ENCODE data around the gene NDST3. TPM values are rescaled to one million over a fixed set of nuclear protein-coding genes. Genes with fewer than 3 reads are reported as not detected.

The NDST3 gene
- polyA plus RNA-seq, 2 donors = 0.02 TPM

DNA sequence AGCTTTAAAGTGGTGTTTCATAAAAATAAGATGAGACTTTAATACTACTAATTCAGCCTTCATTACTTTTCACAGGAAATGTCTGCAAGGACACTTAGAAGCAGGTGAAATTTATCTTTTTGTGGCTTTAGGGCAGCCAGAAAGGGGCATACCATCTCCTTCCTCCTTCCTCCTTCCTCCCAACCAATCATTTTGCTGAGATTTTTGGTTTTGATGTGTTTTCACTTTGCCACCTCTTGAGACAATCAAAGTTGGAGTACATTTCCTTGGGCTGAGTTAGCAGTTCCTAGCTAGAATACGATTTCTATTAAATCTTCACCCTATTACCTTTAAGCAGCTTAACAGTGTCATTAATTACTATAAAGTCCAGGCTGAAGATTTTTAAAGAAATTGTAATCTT, 5.1 kb upstream of the NDST3 start:
- no peaks in the 10 kb centered on the region for H3K27me3 ChIP-seq (ENCODE audit: control insufficient read depth in 1 of 2, insufficient read depth in 2 of 2, low read length in 2 of 2)
- H3K4me3 ChIP-seq (ENCODE audit: low read depth in 1 of 2, low read length in 2 of 2) = no peak overlapping the region
- H3K36me3 ChIP-seq (ENCODE audit: control insufficient read depth in 2 of 2, insufficient read depth in 2 of 2, low read length in 1 of 2) = no peaks in the 10 kb centered on the region
- H3K4me1 ChIP-seq (ENCODE audit: control insufficient read depth in 2 of 2, insufficient read depth in 2 of 2, low read length in 1 of 2) = no peaks in the 10 kb centered on the region
- H3K27ac ChIP-seq (ENCODE audit: low read depth in 2 of 2, low read length in 1 of 2) = no peak overlapping the region
- 67 to 71% methylated on average over 1 of the region's 1 CpG for WGBS, 2 donors
- no peaks in the 10 kb centered on the region for H3K9me3 ChIP-seq (ENCODE audit: control insufficient read depth in 2 of 2, insufficient read depth in 1 of 2, low read depth in 1 of 2, low read length in 1 of 2)

GRCh38 chr4:118032691-118033090, 1.6 kb upstream of the NDST3 start:
- WGBS, 2 donors = 54 to 56% methylated on average over 2 of the region's 2 CpGs
- Histone ChIP-seq H3K27me3 (ENCODE audit: control insufficient read depth in 1 of 2, insufficient read depth in 2 of 2, low read length in 2 of 2) (no peaks in the 10 kb centered on the region), H3K9me3 (ENCODE audit: control insufficient read depth in 2 of 2, insufficient read depth in 1 of 2, low read depth in 1 of 2, low read length in 1 of 2) (no peaks in the 10 kb centered on the region), H3K27ac (ENCODE audit: low read depth in 2 of 2, low read length in 1 of 2) (no peak overlapping the region), H3K4me1 (ENCODE audit: control insufficient read depth in 2 of 2, insufficient read depth in 2 of 2, low read length in 1 of 2) (no peaks in the 10 kb centered on the region), H3K36me3 (ENCODE audit: control insufficient read depth in 2 of 2, insufficient read depth in 2 of 2, low read length in 1 of 2) (no peaks in the 10 kb centered on the region), H3K4me3 (ENCODE audit: low read depth in 1 of 2, low read length in 2 of 2) (no peak overlapping the region)

GRCh38 chr4:118033148-118034052, 886 bp upstream of the NDST3 start:
- H3K27me3 ChIP-seq (ENCODE audit: control insufficient read depth in 1 of 2, insufficient read depth in 2 of 2, low read length in 2 of 2) = no peaks in the 10 kb centered on the region
- H3K36me3 ChIP-seq (ENCODE audit: control insufficient read depth in 2 of 2, insufficient read depth in 2 of 2, low read length in 1 of 2) = no peaks in the 10 kb centered on the region
- H3K27ac ChIP-seq (ENCODE audit: low read depth in 2 of 2, low read length in 1 of 2) = no peak overlapping the region
- WGBS, 2 donors = 1% methylated on average over 59 to 100 of the region's 100 CpGs
- peak overlapping the region; percentile 43 to 50 for H3K4me3 ChIP-seq (ENCODE audit: low read depth in 1 of 2, low read length in 2 of 2)
- no peaks in the 10 kb centered on the region for H3K9me3 ChIP-seq (ENCODE audit: control insufficient read depth in 2 of 2, insufficient read depth in 1 of 2, low read depth in 1 of 2, low read length in 1 of 2)
- no peaks in the 10 kb centered on the region for H3K4me1 ChIP-seq (ENCODE audit: control insufficient read depth in 2 of 2, insufficient read depth in 2 of 2, low read length in 1 of 2)

- no peak overlapping the region for H3K27ac ChIP-seq (ENCODE audit: low read depth in 2 of 2, low read length in 1 of 2)
- H3K4me3 ChIP-seq (ENCODE audit: low read depth in 1 of 2, low read length in 2 of 2) = no peak overlapping the region
- WGBS, 2 donors = 84 to 85% methylated on average over 1 of the region's 1 CpG
- H3K4me1 ChIP-seq (ENCODE audit: control insufficient read depth in 2 of 2, insufficient read depth in 2 of 2, low read length in 1 of 2) = no peaks in the 10 kb centered on the region
- H3K9me3 ChIP-seq (ENCODE audit: control insufficient read depth in 2 of 2, insufficient read depth in 1 of 2, low read depth in 1 of 2, low read length in 1 of 2) = no peaks in the 10 kb centered on the region
- no peaks in the 10 kb centered on the region for H3K36me3 ChIP-seq (ENCODE audit: control insufficient read depth in 2 of 2, insufficient read depth in 2 of 2, low read length in 1 of 2)
- H3K27me3 ChIP-seq (ENCODE audit: control insufficient read depth in 1 of 2, insufficient read depth in 2 of 2, low read length in 2 of 2) = no peaks in the 10 kb centered on the region
Observed at GRCh38 chr4:118035309-118035708, 1.0 kb downstream of the NDST3 start.

- H3K4me3 ChIP-seq (ENCODE audit: low read depth in 1 of 2, low read length in 2 of 2) = no peak overlapping the region
- no peaks in the 10 kb centered on the region for H3K9me3 ChIP-seq (ENCODE audit: control insufficient read depth in 2 of 2, insufficient read depth in 1 of 2, low read depth in 1 of 2, low read length in 1 of 2)
- WGBS, 2 donors = 59 to 71% methylated on average over 2 of the region's 2 CpGs
- H3K4me1 ChIP-seq (ENCODE audit: control insufficient read depth in 2 of 2, insufficient read depth in 2 of 2, low read length in 1 of 2) = no peaks in the 10 kb centered on the region
- H3K36me3 ChIP-seq (ENCODE audit: control insufficient read depth in 2 of 2, insufficient read depth in 2 of 2, low read length in 1 of 2) = no peaks in the 10 kb centered on the region
- H3K27me3 ChIP-seq (ENCODE audit: control insufficient read depth in 1 of 2, insufficient read depth in 2 of 2, low read length in 2 of 2) = no peaks in the 10 kb centered on the region
- no peak overlapping the region for H3K27ac ChIP-seq (ENCODE audit: low read depth in 2 of 2, low read length in 1 of 2)
Observed at GRCh38 chr4:118036336-118036735, 2.0 kb downstream of the NDST3 start.

DNA sequence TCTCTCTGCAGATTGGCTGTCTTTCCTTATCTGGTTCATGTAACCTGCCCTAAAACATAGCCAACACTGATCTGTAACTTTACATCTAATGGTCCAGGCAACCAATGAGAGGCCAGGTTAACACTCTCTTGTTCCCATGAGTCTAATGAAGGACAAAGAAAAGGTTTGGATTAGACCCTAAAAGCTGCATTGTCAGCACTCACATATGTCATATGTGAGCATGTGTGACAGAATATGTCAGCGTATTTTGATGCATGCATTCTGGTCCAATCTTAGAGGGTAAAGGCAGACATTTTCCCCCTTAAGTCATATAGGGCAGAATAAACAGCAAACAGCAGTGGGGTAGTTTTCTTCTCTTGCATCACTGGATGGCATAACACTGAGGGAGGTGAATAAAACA, 3.7 kb downstream of the NDST3 start:
- no peaks in the 10 kb centered on the region for H3K4me1 ChIP-seq (ENCODE audit: control insufficient read depth in 2 of 2, insufficient read depth in 2 of 2, low read length in 1 of 2)
- WGBS, 2 donors = 93 to 98% methylated on average over 1 of the region's 1 CpG
- no peak overlapping the region for H3K4me3 ChIP-seq (ENCODE audit: low read depth in 1 of 2, low read length in 2 of 2)
- no peaks in the 10 kb centered on the region for H3K27me3 ChIP-seq (ENCODE audit: control insufficient read depth in 1 of 2, insufficient read depth in 2 of 2, low read length in 2 of 2)
- H3K36me3 ChIP-seq (ENCODE audit: control insufficient read depth in 2 of 2, insufficient read depth in 2 of 2, low read length in 1 of 2) = no peaks in the 10 kb centered on the region
- H3K9me3 ChIP-seq (ENCODE audit: control insufficient read depth in 2 of 2, insufficient read depth in 1 of 2, low read depth in 1 of 2, low read length in 1 of 2) = no peaks in the 10 kb centered on the region
- no peak overlapping the region for H3K27ac ChIP-seq (ENCODE audit: low read depth in 2 of 2, low read length in 1 of 2)

DNA sequence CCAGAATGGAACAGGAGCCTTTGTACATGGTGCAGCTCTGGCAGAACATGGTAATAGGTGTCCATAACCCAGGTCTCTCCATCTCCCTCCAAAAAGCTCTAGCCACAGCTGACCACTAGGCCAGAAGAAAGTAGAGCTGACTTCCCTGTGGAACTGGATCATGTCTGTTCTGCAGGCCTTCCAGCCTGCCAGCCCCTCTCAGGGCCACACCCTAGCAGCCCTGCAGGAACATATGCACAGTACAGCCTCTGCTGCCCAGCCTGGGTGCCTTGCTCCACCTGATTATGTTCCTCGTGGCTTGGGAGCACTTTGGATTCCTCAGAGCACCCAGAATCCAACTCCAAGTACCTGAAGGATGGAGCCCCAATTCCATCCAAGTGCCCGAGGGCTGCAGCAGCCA, 12.0 kb downstream of the NDST3 start:
- Histone ChIP-seq H3K4me1 (ENCODE audit: control insufficient read depth in 2 of 2, insufficient read depth in 2 of 2, low read length in 1 of 2) (no peaks in the 10 kb centered on the region), H3K27me3 (ENCODE audit: control insufficient read depth in 1 of 2, insufficient read depth in 2 of 2, low read length in 2 of 2) (no peaks in the 10 kb centered on the region), H3K36me3 (ENCODE audit: control insufficient read depth in 2 of 2, insufficient read depth in 2 of 2, low read length in 1 of 2) (no peaks in the 10 kb centered on the region), H3K27ac (ENCODE audit: low read depth in 2 of 2, low read length in 1 of 2) (no peak overlapping the region), H3K4me3 (ENCODE audit: low read depth in 1 of 2, low read length in 2 of 2) (no peak overlapping the region), H3K9me3 (ENCODE audit: control insufficient read depth in 2 of 2, insufficient read depth in 1 of 2, low read depth in 1 of 2, low read length in 1 of 2) (peaks cover 0 to 4% of the 10 kb centered on the region in 2 donors)
- 57 to 67% methylated on average over 2 of the region's 2 CpGs for WGBS, 2 donors

DNA sequence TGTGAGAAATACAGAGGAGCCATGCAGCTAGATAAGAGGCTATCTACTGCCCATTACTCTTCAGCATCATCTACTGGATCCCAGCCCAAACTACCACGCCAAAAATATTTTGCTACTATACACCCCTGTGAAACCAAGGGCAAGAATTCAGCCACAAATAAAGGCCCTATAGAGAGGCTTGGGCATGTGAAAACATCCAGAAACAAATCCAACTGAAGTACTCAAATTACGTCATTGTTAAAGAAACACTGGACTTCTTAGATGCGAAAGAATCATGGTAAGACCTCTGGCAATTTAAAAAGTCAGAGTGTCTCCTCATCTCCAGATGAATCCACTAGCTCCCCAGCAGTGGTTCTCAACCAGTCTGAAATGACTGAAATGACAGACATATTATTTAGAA, 12.8 kb downstream of the NDST3 start:
- H3K27ac ChIP-seq (ENCODE audit: low read depth in 2 of 2, low read length in 1 of 2) = no peak overlapping the region
- H3K36me3 ChIP-seq (ENCODE audit: control insufficient read depth in 2 of 2, insufficient read depth in 2 of 2, low read length in 1 of 2) = no peaks in the 10 kb centered on the region
- H3K4me3 ChIP-seq (ENCODE audit: low read depth in 1 of 2, low read length in 2 of 2) = no peak overlapping the region
- WGBS, 2 donors = 93 to 96% methylated on average over 3 of the region's 3 CpGs
- H3K4me1 ChIP-seq (ENCODE audit: control insufficient read depth in 2 of 2, insufficient read depth in 2 of 2, low read length in 1 of 2) = no peaks in the 10 kb centered on the region
- no peaks in the 10 kb centered on the region for H3K27me3 ChIP-seq (ENCODE audit: control insufficient read depth in 1 of 2, insufficient read depth in 2 of 2, low read length in 2 of 2)
- H3K9me3 ChIP-seq (ENCODE audit: control insufficient read depth in 2 of 2, insufficient read depth in 1 of 2, low read depth in 1 of 2, low read length in 1 of 2) = peaks cover 0 to 4% of the 10 kb centered on the region in 2 donors

- H3K4me3 ChIP-seq (ENCODE audit: low read depth in 1 of 2, low read length in 2 of 2) = no peak overlapping the region
- H3K9me3 ChIP-seq (ENCODE audit: control insufficient read depth in 2 of 2, insufficient read depth in 1 of 2, low read depth in 1 of 2, low read length in 1 of 2) = no peaks in the 10 kb centered on the region
- 91 to 94% methylated on average over 2 of the region's 2 CpGs for WGBS, 2 donors
- no peaks in the 10 kb centered on the region for H3K4me1 ChIP-seq (ENCODE audit: control insufficient read depth in 2 of 2, insufficient read depth in 2 of 2, low read length in 1 of 2)
- H3K36me3 ChIP-seq (ENCODE audit: control insufficient read depth in 2 of 2, insufficient read depth in 2 of 2, low read length in 1 of 2) = no peaks in the 10 kb centered on the region
- no peaks in the 10 kb centered on the region for H3K27me3 ChIP-seq (ENCODE audit: control insufficient read depth in 1 of 2, insufficient read depth in 2 of 2, low read length in 2 of 2)
- H3K27ac ChIP-seq (ENCODE audit: low read depth in 2 of 2, low read length in 1 of 2) = no peak overlapping the region
Observed at GRCh38 chr4:118058955-118059354, 24.7 kb downstream of the NDST3 start.

DNA sequence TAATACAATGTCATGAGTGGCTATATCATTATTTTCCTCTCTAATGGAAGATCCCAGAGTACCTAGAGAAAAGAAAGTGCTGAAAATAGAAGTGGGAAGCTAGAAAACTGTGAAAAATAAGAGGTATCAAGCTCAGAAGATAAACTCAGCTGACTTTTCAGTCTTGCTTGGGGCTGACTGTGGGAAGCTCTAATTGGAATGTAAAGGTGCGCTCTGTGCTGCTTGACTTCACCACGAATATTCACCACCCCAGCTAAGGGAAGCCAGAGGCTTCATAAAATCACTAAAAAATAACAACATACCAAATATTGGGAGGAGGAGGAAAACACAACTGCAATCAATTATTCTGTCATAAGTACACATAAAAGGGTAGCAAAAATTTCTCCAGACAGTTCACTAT, 25.1 kb downstream of the NDST3 start:
- 78 to 89% methylated on average over 2 of the region's 2 CpGs for WGBS, 2 donors
- H3K27ac ChIP-seq (ENCODE audit: low read depth in 2 of 2, low read length in 1 of 2) = no peak overlapping the region
- H3K36me3 ChIP-seq (ENCODE audit: control insufficient read depth in 2 of 2, insufficient read depth in 2 of 2, low read length in 1 of 2) = no peaks in the 10 kb centered on the region
- H3K27me3 ChIP-seq (ENCODE audit: control insufficient read depth in 1 of 2, insufficient read depth in 2 of 2, low read length in 2 of 2) = no peaks in the 10 kb centered on the region
- no peaks in the 10 kb centered on the region for H3K9me3 ChIP-seq (ENCODE audit: control insufficient read depth in 2 of 2, insufficient read depth in 1 of 2, low read depth in 1 of 2, low read length in 1 of 2)
- no peaks in the 10 kb centered on the region for H3K4me1 ChIP-seq (ENCODE audit: control insufficient read depth in 2 of 2, insufficient read depth in 2 of 2, low read length in 1 of 2)
- no peak overlapping the region for H3K4me3 ChIP-seq (ENCODE audit: low read depth in 1 of 2, low read length in 2 of 2)

Measured in esophagus (tissue), 2 donors.